ENCODE data around the gene HK2. TPM values are rescaled to one million over a fixed set of nuclear protein-coding genes. Genes with fewer than 3 reads are reported as not detected.

HK2 gene
- total RNA-seq, 2 donors from 2014 or later = 8.7 to 114 TPM

- no peak for TF ChIP-seq CTCF (IDR thresholded peaks at IDR 0.05)
- TF ChIP-seq POLR2A (IDR thresholded peaks at IDR 0.05) = no peak
- no peak for TF ChIP-seq POLR2AphosphoS5 (IDR thresholded peaks at IDR 0.05)
- 95% methylated on average over 19 of the region's 19 CpGs for whole genome bisulfite sequencing
- Histone ChIP-seq H3K4me3 (no peak overlapping the region), H3K36me3 (no peaks in the 10 kb centered on the region), H3K27me3 (replicated peaks; ENCODE audit: insufficient read depth) (no peaks in the 10 kb centered on the region), H3K27ac (no peak overlapping the region), H3K4me1 (replicated peaks) (no peaks in the 10 kb centered on the region), H3K9me3 (no peaks in the 10 kb centered on the region)
- DNase-seq (ENCODE audit: low spot score) = no peak
- intact Hi-C loops (cut with DNase I) = no loop called here
Measured at GRCh38 chr2:74881626-74882298, 47.8 kb downstream of the HK2 start.

- WGBS = 93% methylated on average over 4 of the region's 4 CpGs
- no peak for TF ChIP-seq POLR2AphosphoS5 (IDR thresholded peaks at IDR 0.05)
- TF ChIP-seq POLR2A (IDR thresholded peaks at IDR 0.05) = no peak
- H3K4me3 ChIP-seq = no peak overlapping the region
- no peak overlapping the region for H3K27ac ChIP-seq
- no peaks in the 10 kb centered on the region for H3K36me3 ChIP-seq
- H3K9me3 ChIP-seq = no peaks in the 10 kb centered on the region
- H3K4me1 ChIP-seq (replicated peaks) = no peaks in the 10 kb centered on the region
- H3K27me3 ChIP-seq (replicated peaks; ENCODE audit: insufficient read depth) = no peaks in the 10 kb centered on the region
- DNase-seq (ENCODE audit: low spot score) = no peak
- intact Hi-C loops (cut with DNase I) = no loop called here
Measured at GRCh38 chr2:74882299-74882687, 48.4 kb downstream of the HK2 start.

DNA sequence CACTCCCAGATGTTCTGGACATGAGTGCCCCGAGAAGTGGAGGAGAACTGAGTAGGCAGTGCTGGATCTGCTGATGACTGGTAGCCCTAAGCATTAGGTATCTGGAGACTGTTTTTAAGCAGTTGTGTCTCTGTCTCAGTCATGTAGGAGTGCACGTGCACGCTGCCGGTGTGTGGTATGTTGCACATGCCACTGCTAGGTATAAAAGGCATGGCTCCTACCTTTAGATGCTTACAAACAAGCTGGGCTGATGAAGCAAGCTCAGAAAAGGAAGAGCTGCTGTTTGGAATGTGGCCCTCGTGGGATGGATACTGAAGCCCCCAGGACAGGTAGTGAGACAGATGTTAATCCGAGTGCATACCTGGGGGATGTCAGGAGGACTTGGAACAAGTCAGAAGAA, 49.1 kb downstream of the HK2 start:
- DNase-seq (ENCODE audit: low spot score) = no peak
- 82% methylated on average over 6 of the region's 6 CpGs for WGBS
- H3K36me3 ChIP-seq = no peaks in the 10 kb centered on the region
- no peak overlapping the region for H3K4me3 ChIP-seq
- H3K9me3 ChIP-seq = no peaks in the 10 kb centered on the region
- TF ChIP-seq POLR2A (IDR thresholded peaks at IDR 0.05) = no peak
- no peak for TF ChIP-seq POLR2AphosphoS5 (IDR thresholded peaks at IDR 0.05)
- no peak for TF ChIP-seq CTCF (IDR thresholded peaks at IDR 0.05)
- intact Hi-C loops (cut with DNase I) = no loop called here
- no peaks in the 10 kb centered on the region for H3K4me1 ChIP-seq (replicated peaks)
- H3K27me3 ChIP-seq (replicated peaks; ENCODE audit: insufficient read depth) = no peaks in the 10 kb centered on the region
- no peak overlapping the region for H3K27ac ChIP-seq

GRCh38 chr2:74884118-74884762, 50.3 kb downstream of the HK2 start:
- no peak for DNase-seq (ENCODE audit: low spot score)
- intact Hi-C loops (cut with DNase I) = no loop called here
- no peak overlapping the region for H3K4me3 ChIP-seq
- H3K27me3 ChIP-seq (replicated peaks; ENCODE audit: insufficient read depth) = no peaks in the 10 kb centered on the region
- TF ChIP-seq POLR2AphosphoS5 (IDR thresholded peaks at IDR 0.05) = no peak
- no peak for TF ChIP-seq POLR2A (IDR thresholded peaks at IDR 0.05)
- no peak for TF ChIP-seq CTCF (IDR thresholded peaks at IDR 0.05)
- H3K4me1 ChIP-seq (replicated peaks) = no peaks in the 10 kb centered on the region
- no peaks in the 10 kb centered on the region for H3K36me3 ChIP-seq
- 69% methylated on average over 5 of the region's 5 CpGs for whole genome bisulfite sequencing
- H3K9me3 ChIP-seq = no peaks in the 10 kb centered on the region
- no peak overlapping the region for H3K27ac ChIP-seq

GRCh38 chr2:74884866-74885265, 50.9 kb downstream of the HK2 start:
- no peak for DNase-seq (ENCODE audit: low spot score)
- H3K36me3 ChIP-seq = no peaks in the 10 kb centered on the region
- TF ChIP-seq CTCF (IDR thresholded peaks at IDR 0.05) (no peak), POLR2A (IDR thresholded peaks at IDR 0.05) (no peak), POLR2AphosphoS5 (IDR thresholded peaks at IDR 0.05) (no peak)

More at GRCh38 chr2:74884866-74885265, 50.9 kb downstream of the HK2 start:
- WGBS = 94% methylated on average over 5 of the region's 5 CpGs
- H3K4me3 ChIP-seq = no peak overlapping the region
- H3K27me3 ChIP-seq (replicated peaks; ENCODE audit: insufficient read depth) = no peaks in the 10 kb centered on the region
- no peaks in the 10 kb centered on the region for H3K9me3 ChIP-seq
- intact Hi-C loops (cut with DNase I) = no loop called here
- no peak overlapping the region for H3K27ac ChIP-seq
- no peaks in the 10 kb centered on the region for H3K4me1 ChIP-seq (replicated peaks)

Data from prostate gland (tissue), 2 donors.